HCT116 (cell line): ENCODE results near the gene CHST11. TPM values are rescaled to one million over a fixed set of nuclear protein-coding genes. Genes with fewer than 3 reads are reported as not detected.

Source experiments
- ATAC-seq: fragments of 200-7000 bp; cut with Tn5 transposase; 2 replicates; pipeline ENCODE4 v1.9.1; 2020; ENCODE audit warnings: mild to moderate bottlenecking, moderate library complexity
- BruUV-seq: library from RNA; stranded (reverse); fragments of 400-500 nt; replicated peaks from 2 replicates; lab custom pipeline; 2021; lab: Mats Ljungman, UMichigan
- CTCF ChIA-PET: fragments of 300-600 bp; sonication (Branson Sonifier 250); formaldehyde crosslinking; loops from one replicate; lab custom pipeline; 2021; ENCODE audit warnings: antibody characterized with exemption; lab: Charles Lee
- POLR2A ChIA-PET: fragments of 300-600, 350-600 bp; sonication (Branson Sonifier 250); formaldehyde crosslinking; loops from one replicate; lab custom pipeline; 2021; ENCODE audit warnings: antibody characterized with exemption; lab: Charles Lee
- RAD21 ChIA-PET, 2 experiments: fragments of 300-600 bp; sonication (Branson Sonifier 250); formaldehyde crosslinking; loops; one replicate each; lab custom pipeline; 2023; ENCODE audit warnings: low total read pairs in 2 of 2; ENCODE audit not compliant: uncharacterized antibody in 2 of 2, unreplicated experiment in 2 of 2, low non-redundant PET in 1 of 2; lab: Charles Lee
- DNase-seq: peaks from one replicate; pipeline ENCODE4 v3.0.0-alpha.2; 2010; ENCODE audit warnings: low read depth, low spot score
- H2AFZ ChIP-seq: fragments of 200-600 bp; shearing (Covaris generic), sonication (generic); 2 replicates; pipeline ENCODE4 v1.6.1; 2017; ENCODE audit warnings: low read depth, mixed run types, mixed read lengths, antibody characterized with exemption, low read length; ENCODE audit not compliant: poor library complexity, severe bottlenecking
- H3K27ac ChIP-seq: 2 replicates; pipeline ENCODE4 v1.5.1; 2012; ENCODE audit warnings: low read depth, low read length
- H3K27me3 ChIP-seq: fragments of 200-600 bp; sonication (generic); 2 replicates; pipeline ENCODE4 v1.6.1; 2016; ENCODE audit warnings: mixed run types, low read length, mixed read lengths; ENCODE audit not compliant: insufficient read depth
- H3K36me3 ChIP-seq, 2 experiments: fragments of 200-500 bp in 1 of 2; fragments of 200-600 bp in 1 of 2; sonication (Bioruptor generic) in 1 of 2; sonication (generic) in 1 of 2; 2 replicates each; pipeline versions ENCODE4 v1.5.1 to v1.6.1; 2014 to 2016; ENCODE audit warnings: low read length in 2 of 2, inconsistent platforms in 1 of 2, mixed read lengths in 1 of 2, mixed run types in 1 of 2; ENCODE audit not compliant: insufficient read depth in 2 of 2, control insufficient read depth in 1 of 2
- H3K4me1 ChIP-seq, 2 experiments: fragments of 200-600 bp in 1 of 2; sonication (generic) in 1 of 2; 2 replicates each; pipeline versions ENCODE4 v1.5.1 to v1.6.1; 2012 to 2017; ENCODE audit warnings: low read length in 2 of 2, inconsistent platforms in 1 of 2, mild to moderate bottlenecking in 1 of 2, mixed read lengths in 1 of 2, mixed run types in 1 of 2, moderate library complexity in 1 of 2; ENCODE audit not compliant: insufficient read depth in 2 of 2, control insufficient read depth in 1 of 2
- H3K4me2 ChIP-seq: fragments of 200-600 bp; sonication (generic); 2 replicates; pipeline ENCODE4 v1.6.1; 2017; ENCODE audit warnings: mixed run types, low read length, mixed read lengths
- H3K4me3 ChIP-seq, 2 experiments: fragments of 200-600 bp in 1 of 2; sonication (generic) in 1 of 2; replicated peaks in 1 of 2; 2 replicates each; pipeline ENCODE4 v1.5.1; 2011 to 2016; ENCODE audit warnings: low read length in 2 of 2, control low read depth in 1 of 2, low read depth in 1 of 2, mild to moderate bottlenecking in 1 of 2, mixed read lengths in 1 of 2, mixed run types in 1 of 2
- H3K79me2 ChIP-seq: fragments of 200-600 bp; sonication (generic); 2 replicates; pipeline ENCODE4 v1.6.1; 2017; ENCODE audit warnings: mild to moderate bottlenecking, mixed run types, low read length, moderate library complexity, mixed read lengths; ENCODE audit not compliant: insufficient read depth
- H3K9ac ChIP-seq: fragments of 200-600 bp; sonication (generic); 2 replicates; pipeline ENCODE4 v1.6.1; 2016; ENCODE audit warnings: low read length, mixed read lengths
- H3K9me2 ChIP-seq: fragments of 200-600 bp; sonication (generic), shearing (Covaris generic); 2 replicates; pipeline ENCODE4 v1.6.1; 2017; ENCODE audit warnings: mixed run types, mild to moderate bottlenecking, moderate library complexity; ENCODE audit not compliant: insufficient read depth
- H3K9me3 ChIP-seq, 2 experiments: fragments of 200-500 bp in 1 of 2; fragments of 200-600 bp in 1 of 2; sonication (Bioruptor generic) in 1 of 2; sonication (generic) in 1 of 2; 2 replicates each; pipeline ENCODE4 v1.6.1; 2014 to 2017; ENCODE audit warnings: low read length in 2 of 2, mixed read lengths in 2 of 2, inconsistent platforms in 1 of 2, low read depth in 1 of 2, mild to moderate bottlenecking in 1 of 2, mixed run types in 1 of 2, moderate library complexity in 1 of 2; ENCODE audit not compliant: control insufficient read depth in 1 of 2, insufficient read depth in 1 of 2
- H4K20me1 ChIP-seq: fragments of 200-600 bp; sonication (generic), shearing (Covaris generic); 2 replicates; pipeline ENCODE4 v1.6.1; 2017; ENCODE audit warnings: mixed run types, mild to moderate bottlenecking, moderate library complexity; ENCODE audit not compliant: insufficient read depth
- CBX3 ChIP-seq: IDR thresholded peaks from 2 replicates; pipeline ENCODE4 v1.6.1; 2012; ENCODE audit warnings: low read depth
- CEBPB ChIP-seq: IDR thresholded peaks from 2 replicates; pipeline ENCODE4 v1.6.1; 2012; ENCODE audit warnings: low read depth
- CTCF ChIP-seq, 3 experiments: fragments of 200-600 bp in 1 of 3; sonication (generic) in 1 of 3; IDR thresholded peaks in 2 of 3; conservative IDR thresholded peaks in 1 of 3; 2 replicates each; pipeline ENCODE4 v1.5.1; 2012 to 2017; ENCODE audit warnings: low read depth in 2 of 3, low read length in 2 of 3, antibody characterized with exemption in 1 of 3, borderline replicate concordance in 1 of 3, control low read depth in 1 of 3, mild to moderate bottlenecking in 1 of 3, mixed read lengths in 1 of 3, mixed run types in 1 of 3, moderate library complexity in 1 of 3; ENCODE audit not compliant: insufficient read depth in 1 of 3
- ELF1 ChIP-seq: IDR thresholded peaks from 2 replicates; pipeline ENCODE4 v1.6.1; 2012; ENCODE audit warnings: low read depth, borderline replicate concordance
- EZH2 ChIP-seq: fragments of 200-600 bp; sonication (generic); IDR thresholded peaks from 2 replicates; pipeline ENCODE4 v1.6.1; 2017; ENCODE audit warnings: antibody characterized with exemption, mixed run types
- EZH2phosphoT487 ChIP-seq: fragments of 200-600 bp; IDR thresholded peaks from 2 replicates; pipeline ENCODE4 v1.6.1; 2018; ENCODE audit warnings: antibody characterized with exemption, borderline replicate concordance
- FOSL1 ChIP-seq: IDR thresholded peaks from 2 replicates; pipeline ENCODE4 v1.6.1; 2012; ENCODE audit warnings: low read depth
- JUND ChIP-seq: IDR thresholded peaks from 2 replicates; pipeline ENCODE4 v1.6.1; 2012
- POLR2AphosphoS5 ChIP-seq: IDR thresholded peaks from 2 replicates; pipeline ENCODE4 v1.6.1; 2011; ENCODE audit warnings: mild to moderate bottlenecking, low read depth, low read length, moderate library complexity
- RAD21 ChIP-seq: IDR thresholded peaks from 2 replicates; pipeline ENCODE4 v1.6.1; 2012; ENCODE audit warnings: low read depth, mild to moderate bottlenecking
- SIN3A ChIP-seq: IDR thresholded peaks from 2 replicates; pipeline ENCODE4 v1.6.1; 2012; ENCODE audit warnings: low read depth
- SP1 ChIP-seq: IDR thresholded peaks from 2 replicates; pipeline ENCODE4 v1.6.1; 2012; ENCODE audit warnings: low read depth
- SRF ChIP-seq: IDR thresholded peaks from 2 replicates; pipeline ENCODE4 v1.6.1; 2012; ENCODE audit warnings: low read depth
- TCF7L2 ChIP-seq: IDR thresholded peaks from 2 replicates; pipeline ENCODE4 v1.7.0; 2011; ENCODE audit warnings: borderline replicate concordance, inconsistent platforms; ENCODE audit not compliant: insufficient read depth, insufficient read length; ENCODE audit errors: extremely low read depth
- YY1 ChIP-seq: IDR thresholded peaks from 2 replicates; pipeline ENCODE4 v1.6.1; 2011; ENCODE audit warnings: low read length, low read depth, moderate library complexity, mild to moderate bottlenecking; ENCODE audit not compliant: insufficient replicate concordance; ENCODE audit errors: extremely low read depth
- ZBTB33 ChIP-seq: IDR thresholded peaks from 2 replicates; pipeline ENCODE4 v1.6.1; 2011; ENCODE audit warnings: mild to moderate bottlenecking, low read length, moderate library complexity; ENCODE audit not compliant: insufficient replicate concordance; ENCODE audit errors: extremely low read depth
- ZFX ChIP-seq: fragments of 450-650 bp; IDR thresholded peaks from 2 replicates; pipeline ENCODE4 v1.6.1; 2017
- intact Hi-C: fragments of 100-400 bp; cut with micrococcal nuclease; formaldehyde crosslinking; loops from 2 replicates; pipeline ENCODE4 v1.10.0; 2022
- total RNA-seq: library from RNA; stranded (reverse); gene quantifications from one replicate; pipeline ENCODE4 v1.2.1, GENCODE V29; 2021; ENCODE audit not compliant: unreplicated experiment

CHST11 gene
- total RNA-seq, 1 experiment from 2014 or later: 10.1 TPM

GRCh38 chr12:104737791-104738301, 281.1 kb downstream of the CHST11 start:
- Histone ChIP-seq H3K79me2 (no peaks in the 10 kb centered on the region), H3K4me3 (no peak overlapping the region), H3K4me1 (no peaks in the 10 kb centered on the region; a peak in 1 of 4 replicates), H3K9me3 (no peaks in the 10 kb centered on the region), H4K20me1 (no peaks in the 10 kb centered on the region), H3K4me2 (no peak overlapping the region), H3K9ac (no peak overlapping the region), H3K9me2 (no peaks in the 10 kb centered on the region), H3K27me3 (no peaks in the 10 kb centered on the region), H3K27ac (no peak overlapping the region), H3K36me3 (no peaks in the 10 kb centered on the region), H2AFZ (no peak overlapping the region)
- intact Hi-C loops: no loop called here
- ChIA-PET POLR2A (no interaction called here), RAD21 (no interaction called here), CTCF (no interaction called here)
- no TSS peak for BruUV-seq
- no peak for DNase-seq
- ATAC-seq: no peak
- TF ChIP-seq SIN3A: no peak
- TF ChIP-seq CBX3: no peak
- TF ChIP-seq RAD21: no peak
- TF ChIP-seq YY1: no peak
- no peak for TF ChIP-seq EZH2phosphoT487
- no peak for TF ChIP-seq SRF
- TF ChIP-seq SP1: no peak
- TF ChIP-seq JUND: no peak
- TF ChIP-seq ZFX: no peak
- TF ChIP-seq POLR2AphosphoS5: no peak
- TF ChIP-seq EZH2: no peak
- no peak for TF ChIP-seq ELF1
- TF ChIP-seq CTCF (IDR thresholded peaks at IDR 0.05 in 2 of 3, conservative IDR thresholded peaks at IDR 0.05 in 1 of 3; ENCODE audit: borderline replicate concordance in 1 of 3, insufficient read depth in 1 of 3, low read depth in 2 of 3, low read length in 2 of 3): no peak
- no peak for TF ChIP-seq TCF7L2
- TF ChIP-seq FOSL1: no peak
- no peak for TF ChIP-seq ZBTB33
- TF ChIP-seq CEBPB: no peak
